CD4-positive, alpha-beta T cell (primary cell): Measurements from ENCODE around the gene ZNF619. TPM values are rescaled to one million over a fixed set of nuclear protein-coding genes. Genes with fewer than 3 reads are reported as not detected.

Experiments
- ATAC-seq: fragments of 200-7000 bp; cut with Tn5 transposase; one replicate; pipeline ENCODE4 v1.10.0; 2022; ENCODE audit warnings: mild to moderate bottlenecking; ENCODE audit not compliant: poor library complexity
- CTCF ChIA-PET: fragments of 350-600 bp; sonication (Branson Sonifier 250); formaldehyde crosslinking; loops from one replicate; lab custom pipeline; 2021; ENCODE audit warnings: antibody characterized with exemption, inconsistent platforms; lab: Charles Lee
- POLR2A ChIA-PET: fragments of 350-600 bp; sonication (Branson Sonifier 250); formaldehyde crosslinking; loops from one replicate; lab custom pipeline; 2021; ENCODE audit warnings: antibody characterized with exemption, inconsistent platforms; lab: Charles Lee
- DNase-seq, 14 experiments: peaks; one replicate each; pipeline ENCODE4 v3.0.0-alpha.2; 2013 to 2020; ENCODE audit warnings: mixed read lengths in 2 of 14
- H3K27ac ChIP-seq, 2 donors: one replicate each; pipeline versions ENCODE4 v1.5.1 to v1.7.0; 2013; ENCODE audit warnings: low read length in 2 of 2, low read depth in 1 of 2, mild to moderate bottlenecking in 1 of 2
- H3K27me3 ChIP-seq, 2 experiments: 1 replicate in 1 of 2; 2 replicates in 1 of 2; pipeline versions ENCODE4 v1.6.1 to v1.7.0; 2013; ENCODE audit warnings: low read length in 2 of 2, control low read depth in 1 of 2, mild to moderate bottlenecking in 1 of 2, moderate library complexity in 1 of 2; ENCODE audit not compliant: insufficient read depth in 2 of 2, control insufficient read depth in 1 of 2
- H3K36me3 ChIP-seq: one replicate; pipeline ENCODE4 v1.6.1; 2013; ENCODE audit warnings: low read length, control low read depth; ENCODE audit not compliant: insufficient read depth
- H3K4me1 ChIP-seq: one replicate; pipeline ENCODE4 v1.6.1; 2013; ENCODE audit warnings: low read length, control low read depth; ENCODE audit not compliant: insufficient read depth
- H3K4me3 ChIP-seq: one replicate; pipeline ENCODE4 v1.5.1; 2013; ENCODE audit warnings: mild to moderate bottlenecking, low read length, moderate library complexity
- H3K9me3 ChIP-seq, 2 experiments: 1 replicate in 1 of 2; 2 replicates in 1 of 2; pipeline versions ENCODE4 v1.6.1 to v1.7.0; 2013; ENCODE audit warnings: low read length in 2 of 2, mild to moderate bottlenecking in 2 of 2, control low read depth in 1 of 2, moderate library complexity in 1 of 2; ENCODE audit not compliant: control insufficient read depth in 1 of 2, insufficient read depth in 1 of 2
- H3K27ac Mint-ChIP-seq: one replicate; pipeline ENCODE4 v1.8.0; 2020; ENCODE audit warnings: mixed read lengths
- H3K27me3 Mint-ChIP-seq: one replicate; pipeline ENCODE4 v1.8.0; 2021; ENCODE audit warnings: mixed read lengths
- H3K36me3 Mint-ChIP-seq: one replicate; pipeline ENCODE4 v1.8.0; 2021; ENCODE audit warnings: low read depth, mixed read lengths
- H3K4me1 Mint-ChIP-seq: one replicate; pipeline ENCODE4 v1.8.0; 2021; ENCODE audit warnings: low read depth, mixed read lengths
- H3K4me3 Mint-ChIP-seq: one replicate; pipeline ENCODE4 v1.8.0; 2020; ENCODE audit warnings: mild to moderate bottlenecking, mixed read lengths
- H3K9me3 Mint-ChIP-seq: one replicate; pipeline ENCODE4 v1.8.0; 2020; ENCODE audit warnings: mixed read lengths
- CTCF ChIP-seq: fragments of 200-600 bp; IDR thresholded peaks from one replicate; pipeline ENCODE4 v1.8.0; 2022; ENCODE audit warnings: antibody characterized with exemption, mild to moderate bottlenecking
- intact Hi-C, 2 experiments: fragments of 100-400 bp; cut with DNase I in 1 of 2; cut with micrococcal nuclease in 1 of 2; formaldehyde crosslinking; loops; one replicate each; pipeline versions ENCODE4 v1.15.1 to v1.9.0; 2023 to 2025; cut with DNase I, micrococcal nuclease
- total RNA-seq, 174 experiments: library from RNA in 2 of 174; stranded (reverse) in 2 of 174; gene quantifications; one replicate each; pipeline ENCODE4 v1.2.3 and lab custom pipeline; 2021 to 2026

ZNF619 gene
- total RNA-seq, 2 experiments from 2014 or later = 2.6 to 2.9 TPM

- ATAC-seq (no peak), DNase-seq (no peak)
- POLR2A ChIA-PET = no interaction called here
- no peak overlapping the region for H3K27ac Mint-ChIP-seq
- peaks cover 33% of the 10 kb centered on the region for H3K36me3 Mint-ChIP-seq
- no peaks in the 10 kb centered on the region for H3K27me3 Mint-ChIP-seq
- H3K27me3 ChIP-seq = no peaks in the 10 kb centered on the region
- no peak overlapping the region for H3K27ac ChIP-seq
- intact Hi-C loops = no loop called here
- H3K9me3 ChIP-seq = no peaks in the 10 kb centered on the region
- no peak overlapping the region for H3K4me3 Mint-ChIP-seq
- TF ChIP-seq CTCF = no peak
- peaks cover 11% of the 10 kb centered on the region for H3K36me3 ChIP-seq
- H3K4me1 Mint-ChIP-seq = no peaks in the 10 kb centered on the region
- H3K9me3 Mint-ChIP-seq = no peaks in the 10 kb centered on the region
- CTCF ChIA-PET = no interaction called here
- H3K4me3 ChIP-seq = no peak overlapping the region
- H3K4me1 ChIP-seq = no peaks in the 10 kb centered on the region
Measured at GRCh38 chr3:40516201-40516600, 39.3 kb downstream of the ZNF619 start.

DNA sequence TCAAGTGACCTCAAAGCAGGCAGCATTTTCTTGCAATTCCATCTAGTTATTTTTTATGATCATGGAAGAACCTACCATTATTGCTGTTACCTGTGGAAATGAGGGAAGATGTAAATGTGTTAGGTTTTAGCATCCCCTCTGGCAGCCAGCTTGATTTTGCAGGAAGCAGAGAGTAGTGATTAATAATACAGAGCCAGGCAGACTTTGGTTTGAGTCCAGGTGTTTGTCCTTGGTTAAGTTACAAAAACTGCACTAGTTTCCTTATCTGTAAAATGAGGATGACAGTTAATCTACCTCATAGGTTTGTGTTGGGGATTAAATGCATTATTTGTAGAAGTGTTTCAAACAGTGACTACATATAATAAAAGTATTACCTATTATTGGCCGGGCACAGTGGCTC is 41.1 kb downstream of the ZNF619 start:
- ChIA-PET POLR2A (no interaction called here), CTCF (no interaction called here)
- H3K4me1 Mint-ChIP-seq = no peaks in the 10 kb centered on the region

GRCh38 chr3:40518848-40519247 is 41.9 kb downstream of the ZNF619 start:
- no peak overlapping the region for H3K27ac ChIP-seq
- H3K27me3 ChIP-seq = no peaks in the 10 kb centered on the region
- DNase-seq = no peak
- H3K4me1 ChIP-seq = no peaks in the 10 kb centered on the region
- POLR2A ChIA-PET = no interaction called here
- H3K4me3 ChIP-seq = no peak overlapping the region
- no peaks in the 10 kb centered on the region for H3K9me3 ChIP-seq
- Mint-ChIP-seq H3K27me3 (no peaks in the 10 kb centered on the region), H3K4me3 (no peak overlapping the region), H3K27ac (no peak overlapping the region), H3K4me1 (peaks cover 1% of the 10 kb centered on the region), H3K36me3 (peaks cover 33% of the 10 kb centered on the region), H3K9me3 (no peaks in the 10 kb centered on the region)
- H3K36me3 ChIP-seq = peaks cover 11% of the 10 kb centered on the region
- intact Hi-C loops = no loop called here
- CTCF ChIA-PET = interaction anchor here (0.8 kb wide), 1 partner anchor 13 kb away, joined by 3 read pairs; the partner anchor contains the start of gene ZNF620
- no peak for TF ChIP-seq CTCF
- no peak for ATAC-seq

More for the DNA sequence above, 41.1 kb downstream of the ZNF619 start:
- no peak overlapping the region for H3K27ac Mint-ChIP-seq
- H3K9me3 Mint-ChIP-seq = no peaks in the 10 kb centered on the region
- H3K9me3 ChIP-seq = no peaks in the 10 kb centered on the region
- H3K4me3 Mint-ChIP-seq = no peak overlapping the region
- H3K27ac ChIP-seq = no peak overlapping the region
- ATAC-seq (no peak), DNase-seq (no peak)
- H3K27me3 Mint-ChIP-seq = no peaks in the 10 kb centered on the region
- peaks cover 11% of the 10 kb centered on the region for H3K36me3 ChIP-seq
- peaks cover 33% of the 10 kb centered on the region for H3K36me3 Mint-ChIP-seq
- H3K4me3 ChIP-seq = no peak overlapping the region
- no peaks in the 10 kb centered on the region for H3K4me1 ChIP-seq
- intact Hi-C loops = no loop called here
- no peaks in the 10 kb centered on the region for H3K27me3 ChIP-seq
- no peak for TF ChIP-seq CTCF
